SK-N-SH (cell line): ENCODE results near the gene CBY2.

Experiments
- CHD2 ChIP-seq: fragments of 150-350 bp; IDR thresholded peaks from 2 replicates; pipeline ENCODE4 v1.6.1; 2018; ENCODE audit warnings: low read length; ENCODE audit not compliant: partially characterized antibody
- EZH2phosphoT487 ChIP-seq: fragments of 200-600 bp; sonication (generic); IDR thresholded peaks from 2 replicates; pipeline ENCODE4 v1.6.1; 2017; ENCODE audit warnings: low read depth, mixed run types, mild to moderate bottlenecking, antibody characterized with exemption, moderate library complexity, borderline replicate concordance
- IRF3 ChIP-seq: fragments of 150-350 bp; IDR thresholded peaks from 2 replicates; pipeline ENCODE4 v1.6.1; 2016; ENCODE audit warnings: mild to moderate bottlenecking, low read depth, low read length
- PBX3 ChIP-seq: IDR thresholded peaks from 2 replicates; pipeline ENCODE4; 2012
- POLR2AphosphoS5 ChIP-seq: IDR thresholded peaks from 2 replicates; pipeline ENCODE4 v1.6.1; 2012; ENCODE audit warnings: low read depth, low read length
- RAD21 ChIP-seq: IDR thresholded peaks from 2 replicates; pipeline ENCODE4 v1.6.1; 2012; ENCODE audit warnings: mild to moderate bottlenecking, low read length
- REST ChIP-seq: IDR thresholded peaks from 2 replicates; pipeline ENCODE4 v1.6.1; 2012; ENCODE audit warnings: mild to moderate bottlenecking, low read depth, low read length, moderate library complexity
- RXRA ChIP-seq: IDR thresholded peaks from 2 replicates; pipeline ENCODE4 v1.4.0; 2012; ENCODE audit warnings: low read depth, mild to moderate bottlenecking, borderline replicate concordance
- SIN3A ChIP-seq: IDR thresholded peaks from 2 replicates; pipeline ENCODE4 v1.6.1; 2012; ENCODE audit warnings: low read depth, mild to moderate bottlenecking, low read length, moderate library complexity, borderline replicate concordance
- TCF12 ChIP-seq: IDR thresholded peaks from 2 replicates; pipeline ENCODE4 v1.4.0; 2012
- TEAD4 ChIP-seq: IDR thresholded peaks from 2 replicates; pipeline ENCODE4 v1.4.0; 2012; ENCODE audit warnings: mild to moderate bottlenecking, borderline replicate concordance; ENCODE audit not compliant: insufficient read depth
- YY1 ChIP-seq: IDR thresholded peaks from 2 replicates; pipeline ENCODE4 v1.4.0; 2012; ENCODE audit warnings: low read depth, mild to moderate bottlenecking
- TF ChIP-seq, protein P1 (sequence below): fragments of 200-600 bp; sonication (generic); IDR thresholded peaks from 2 replicates; pipeline ENCODE4 v1.6.1; 2017; ENCODE audit warnings: antibody characterized with exemption, mild to moderate bottlenecking, moderate library complexity
- TF ChIP-seq, protein P2 (sequence below): IDR thresholded peaks from 2 replicates; pipeline ENCODE4 v1.4.0; 2012; ENCODE audit warnings: low read depth, borderline replicate concordance

DNA sequence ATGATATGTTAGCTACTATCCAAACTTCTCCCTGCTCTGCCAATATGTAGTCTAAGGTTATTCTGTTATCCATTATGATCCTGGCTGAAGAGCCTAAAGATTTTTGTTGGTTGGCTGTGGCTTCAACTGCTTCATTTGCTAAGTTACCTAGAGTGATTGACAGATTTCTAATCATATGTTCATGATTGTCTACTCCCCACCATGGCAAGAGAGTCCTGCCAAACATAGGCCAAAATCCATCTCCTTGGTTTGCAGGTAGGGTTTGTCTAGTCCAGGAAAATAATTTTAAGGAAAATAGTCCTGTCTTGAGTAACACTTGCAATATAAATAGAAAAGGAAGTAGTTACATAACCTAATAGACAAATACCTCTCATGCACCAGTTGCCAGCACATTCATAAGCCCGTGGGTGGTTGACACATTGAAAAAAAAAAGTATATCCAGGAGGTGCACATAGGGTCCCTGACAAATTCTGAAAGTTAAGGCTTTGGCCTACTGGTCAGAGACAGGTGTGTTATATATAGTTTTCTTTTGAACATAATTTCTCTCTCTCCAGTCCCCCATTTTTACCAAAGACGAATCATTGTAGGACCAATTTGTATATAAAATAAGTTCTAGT, 5.4 kb upstream of the CBY2 start:
- TF ChIP-seq, protein P1, sequence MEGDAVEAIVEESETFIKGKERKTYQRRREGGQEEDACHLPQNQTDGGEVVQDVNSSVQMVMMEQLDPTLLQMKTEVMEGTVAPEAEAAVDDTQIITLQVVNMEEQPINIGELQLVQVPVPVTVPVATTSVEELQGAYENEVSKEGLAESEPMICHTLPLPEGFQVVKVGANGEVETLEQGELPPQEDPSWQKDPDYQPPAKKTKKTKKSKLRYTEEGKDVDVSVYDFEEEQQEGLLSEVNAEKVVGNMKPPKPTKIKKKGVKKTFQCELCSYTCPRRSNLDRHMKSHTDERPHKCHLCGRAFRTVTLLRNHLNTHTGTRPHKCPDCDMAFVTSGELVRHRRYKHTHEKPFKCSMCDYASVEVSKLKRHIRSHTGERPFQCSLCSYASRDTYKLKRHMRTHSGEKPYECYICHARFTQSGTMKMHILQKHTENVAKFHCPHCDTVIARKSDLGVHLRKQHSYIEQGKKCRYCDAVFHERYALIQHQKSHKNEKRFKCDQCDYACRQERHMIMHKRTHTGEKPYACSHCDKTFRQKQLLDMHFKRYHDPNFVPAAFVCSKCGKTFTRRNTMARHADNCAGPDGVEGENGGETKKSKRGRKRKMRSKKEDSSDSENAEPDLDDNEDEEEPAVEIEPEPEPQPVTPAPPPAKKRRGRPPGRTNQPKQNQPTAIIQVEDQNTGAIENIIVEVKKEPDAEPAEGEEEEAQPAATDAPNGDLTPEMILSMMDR: no peak
- no peak for TF ChIP-seq TEAD4
- TF ChIP-seq CHD2: no peak
- no peak for TF ChIP-seq RXRA
- no peak for TF ChIP-seq RAD21
- TF ChIP-seq TCF12: no peak
- TF ChIP-seq SIN3A: no peak
- no peak for TF ChIP-seq REST
- TF ChIP-seq EZH2phosphoT487: no peak
- TF ChIP-seq, protein P2, sequence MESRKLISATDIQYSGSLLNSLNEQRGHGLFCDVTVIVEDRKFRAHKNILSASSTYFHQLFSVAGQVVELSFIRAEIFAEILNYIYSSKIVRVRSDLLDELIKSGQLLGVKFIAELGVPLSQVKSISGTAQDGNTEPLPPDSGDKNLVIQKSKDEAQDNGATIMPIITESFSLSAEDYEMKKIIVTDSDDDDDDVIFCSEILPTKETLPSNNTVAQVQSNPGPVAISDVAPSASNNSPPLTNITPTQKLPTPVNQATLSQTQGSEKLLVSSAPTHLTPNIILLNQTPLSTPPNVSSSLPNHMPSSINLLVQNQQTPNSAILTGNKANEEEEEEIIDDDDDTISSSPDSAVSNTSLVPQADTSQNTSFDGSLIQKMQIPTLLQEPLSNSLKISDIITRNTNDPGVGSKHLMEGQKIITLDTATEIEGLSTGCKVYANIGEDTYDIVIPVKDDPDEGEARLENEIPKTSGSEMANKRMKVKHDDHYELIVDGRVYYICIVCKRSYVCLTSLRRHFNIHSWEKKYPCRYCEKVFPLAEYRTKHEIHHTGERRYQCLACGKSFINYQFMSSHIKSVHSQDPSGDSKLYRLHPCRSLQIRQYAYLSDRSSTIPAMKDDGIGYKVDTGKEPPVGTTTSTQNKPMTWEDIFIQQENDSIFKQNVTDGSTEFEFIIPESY: no peak
- no peak for TF ChIP-seq YY1
- no peak for TF ChIP-seq IRF3
- no peak for TF ChIP-seq PBX3
- no peak for TF ChIP-seq POLR2AphosphoS5
